Inferior parietal cortex (tissue), 1 donor: Measurements from ENCODE around the gene CPOX.
"Not testable (repeated sequence)": the region's sequence is repeated elsewhere in the genome, so short reads cannot be mapped to it uniquely, and the experiment has no call there.

Experiments used
- DNase-seq: peaks from one replicate; pipeline ENCODE4 v3.0.0-alpha.2; 2016; ENCODE audit errors: extremely low spot score

The CPOX gene

DNA sequence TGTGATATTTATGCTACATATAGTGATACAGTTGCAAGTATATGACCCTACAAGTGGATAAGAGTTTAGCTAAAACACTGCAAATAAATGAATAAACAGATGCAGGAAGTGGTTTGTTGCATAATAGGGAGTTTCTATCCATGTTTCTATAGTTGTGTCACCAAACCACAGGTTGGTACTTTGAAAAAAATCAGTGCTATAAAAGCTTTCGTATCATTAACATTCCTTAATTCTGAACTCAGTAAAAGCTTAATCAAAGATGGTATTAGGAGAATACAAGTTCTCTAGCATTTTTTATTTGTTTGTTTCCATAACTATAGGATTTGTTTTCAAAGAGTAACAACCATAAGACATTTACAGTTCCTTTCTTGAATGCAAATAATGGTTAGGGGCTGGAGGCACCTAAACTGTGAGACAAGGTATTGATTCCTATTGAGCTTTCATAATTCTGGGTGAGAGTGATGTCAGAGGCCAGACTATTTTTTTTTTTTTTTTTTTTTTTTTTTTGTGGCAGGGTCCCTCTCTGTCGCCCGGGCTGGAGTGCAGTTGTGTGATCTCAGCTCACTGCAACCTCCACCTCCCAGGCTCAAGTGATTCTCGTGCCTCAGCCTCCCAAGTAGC lies 29.6 kb downstream of the CPOX start:
- DNase-seq = no peak

- DNase-seq = no peak
Observed at GRCh38 chr3:98561727-98562521, 31.5 kb downstream of the CPOX start.

GRCh38 chr3:98560911-98561310 lies 32.5 kb downstream of the CPOX start:
- no peak for DNase-seq

DNA sequence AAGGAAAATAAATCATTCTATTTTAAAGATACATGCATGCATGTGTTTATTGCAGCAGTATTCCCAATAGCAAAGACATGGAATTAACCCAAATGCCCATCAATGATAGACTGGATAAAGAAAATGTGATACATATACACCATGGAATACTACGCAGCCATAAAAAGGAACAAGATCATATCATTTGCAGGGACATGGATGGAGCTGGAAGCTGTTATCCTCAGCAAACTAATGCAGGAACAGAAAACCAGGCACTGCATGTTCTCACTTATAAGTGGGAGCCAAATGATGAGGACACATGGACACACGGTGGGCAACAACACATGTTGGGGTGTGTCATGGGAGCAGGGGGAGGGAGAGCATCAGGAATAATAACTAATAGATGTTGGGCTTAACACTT lies 33.6 kb downstream of the CPOX start:
- DNase-seq = not testable (repeated sequence)

DNA sequence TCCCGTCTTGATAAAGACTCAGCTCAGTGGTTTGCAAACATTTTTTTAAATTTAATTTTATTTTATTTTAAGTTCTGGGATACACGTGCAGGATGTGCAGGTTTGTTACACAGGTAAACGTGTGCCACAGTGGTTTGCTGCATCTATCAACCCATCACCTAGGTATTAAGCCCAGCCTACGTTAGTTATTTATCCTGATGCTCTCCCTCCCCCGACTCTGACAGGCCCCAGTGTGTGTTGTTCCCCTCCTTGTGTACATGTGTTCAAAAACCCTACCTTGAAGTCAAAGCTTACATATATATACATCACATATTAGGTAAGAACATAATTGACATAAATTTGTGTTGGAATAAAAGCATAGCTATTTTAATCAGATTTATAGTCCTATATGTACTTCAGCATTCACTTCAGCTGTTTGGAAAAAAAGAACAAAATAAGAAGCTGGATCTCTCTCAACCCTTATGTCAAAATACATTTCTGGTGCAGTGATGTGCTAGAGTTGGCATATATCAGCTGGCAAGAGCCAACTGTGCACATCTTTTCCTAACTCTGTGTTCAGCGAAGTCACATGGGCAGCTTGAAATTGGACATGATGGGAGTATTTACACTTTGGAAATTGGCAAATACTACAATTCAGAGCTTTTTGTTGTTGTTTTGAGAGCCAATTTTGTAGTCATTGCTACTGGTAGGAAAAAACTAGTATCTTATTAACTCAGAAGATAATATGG lies 35.1 kb downstream of the CPOX start:
- DNase-seq = no peak

DNA sequence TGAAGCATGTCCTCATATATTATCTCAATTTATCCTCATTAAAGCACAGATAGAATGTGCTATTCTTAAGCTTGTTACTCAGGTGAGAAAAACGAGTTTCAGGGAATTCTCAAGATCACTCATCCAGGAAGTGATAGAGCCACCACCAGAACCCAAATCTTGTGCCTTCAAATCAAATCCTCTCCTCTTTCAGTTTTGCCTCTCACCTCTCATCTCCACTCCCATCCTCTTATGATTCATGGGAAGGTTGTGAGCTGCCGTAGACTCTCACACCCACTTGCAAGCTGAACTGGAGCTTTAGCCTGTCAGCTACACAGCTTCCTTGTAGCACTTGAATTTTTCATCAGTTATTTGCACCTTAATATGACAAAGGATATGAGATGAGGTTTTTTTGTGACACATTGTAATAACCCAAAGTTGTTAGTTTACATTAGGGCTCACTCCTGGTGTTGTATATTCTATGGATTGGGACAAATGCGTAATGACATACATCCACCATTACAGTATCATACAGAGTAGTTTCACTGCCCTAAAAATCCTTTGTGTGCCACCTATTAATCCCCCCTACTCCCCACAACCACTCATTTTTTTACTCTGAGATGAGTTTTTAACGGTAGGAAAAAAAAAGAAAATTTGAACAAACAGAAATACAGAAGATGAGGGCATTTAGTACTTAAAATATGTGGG lies 35.9 kb downstream of the CPOX start:
- DNase-seq = no peak

GRCh38 chr3:98556164-98557130 lies 37.0 kb downstream of the CPOX start:
- DNase-seq = no peak

DNA sequence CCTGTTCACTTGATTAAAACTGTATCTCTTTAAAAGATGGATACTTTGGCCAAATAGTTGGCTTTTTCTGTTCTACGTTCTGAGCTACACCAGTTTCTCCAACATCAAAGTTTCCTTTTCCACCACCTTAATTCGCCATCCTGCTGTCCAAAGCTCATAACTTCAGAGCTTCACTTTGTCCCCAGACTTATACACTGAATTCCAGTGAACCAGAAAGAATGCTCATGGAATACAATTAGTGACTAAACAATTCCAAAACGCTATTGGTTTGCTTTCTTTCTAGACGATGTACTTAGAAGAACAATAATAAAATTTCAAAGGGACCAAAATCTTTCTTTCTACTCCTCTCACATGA lies 38.4 kb downstream of the CPOX start:
- DNase-seq = no peak

DNA sequence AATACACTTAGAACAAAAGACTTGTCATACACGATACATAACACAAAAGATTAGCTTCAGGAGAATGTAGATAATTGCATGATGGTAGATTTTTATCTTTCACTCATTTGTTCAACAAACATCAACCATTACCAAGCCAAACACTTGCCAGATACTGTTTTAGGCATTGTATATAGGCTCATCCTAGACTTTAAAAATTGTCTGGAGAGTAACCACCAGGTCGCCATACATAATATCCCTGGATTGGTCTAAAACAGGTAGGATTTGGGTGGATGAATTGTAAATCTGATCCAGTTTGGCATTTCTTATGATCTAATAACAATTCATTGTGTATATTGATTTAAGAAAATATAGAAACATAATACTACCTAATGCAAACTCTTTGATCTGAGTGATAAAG lies 38.8 kb downstream of the CPOX start:
- no peak for DNase-seq

- DNase-seq = no peak
Observed at GRCh38 chr3:98553753-98554152, 39.7 kb downstream of the CPOX start.

DNA sequence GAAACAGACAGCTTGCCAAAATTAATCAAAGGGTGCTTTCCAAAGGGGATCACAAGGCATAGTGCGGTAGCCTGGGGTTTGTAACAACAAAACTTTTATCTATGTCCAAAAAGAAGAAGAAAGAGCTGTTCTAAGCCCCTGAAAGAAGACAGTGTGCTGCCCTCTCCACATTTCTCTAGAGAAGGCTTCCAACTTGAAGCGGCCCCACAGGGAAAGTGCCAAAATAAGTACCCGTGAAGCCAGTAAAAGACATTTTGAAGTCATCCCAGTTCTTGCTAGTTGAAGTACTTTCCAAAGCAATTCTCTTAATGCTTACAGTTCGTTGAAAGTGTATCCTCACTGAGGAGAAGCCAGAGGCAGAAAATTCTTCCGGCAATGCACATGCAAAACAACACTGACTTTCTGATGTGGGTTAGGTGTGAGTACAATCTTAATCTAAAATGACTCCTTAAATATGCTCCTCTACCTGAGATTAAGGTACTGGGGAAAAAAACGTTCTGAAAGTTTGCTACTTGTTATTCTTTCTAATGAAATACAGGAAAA lies 40.3 kb downstream of the CPOX start:
- no peak for DNase-seq

- DNase-seq = no peak
Observed at GRCh38 chr3:98552232-98553020, 41.0 kb downstream of the CPOX start.

- DNase-seq = no peak
Observed at GRCh38 chr3:98551754-98552153, 41.7 kb downstream of the CPOX start.

- DNase-seq = no peak
Observed at GRCh38 chr3:98551236-98551635, 42.2 kb downstream of the CPOX start.

DNA sequence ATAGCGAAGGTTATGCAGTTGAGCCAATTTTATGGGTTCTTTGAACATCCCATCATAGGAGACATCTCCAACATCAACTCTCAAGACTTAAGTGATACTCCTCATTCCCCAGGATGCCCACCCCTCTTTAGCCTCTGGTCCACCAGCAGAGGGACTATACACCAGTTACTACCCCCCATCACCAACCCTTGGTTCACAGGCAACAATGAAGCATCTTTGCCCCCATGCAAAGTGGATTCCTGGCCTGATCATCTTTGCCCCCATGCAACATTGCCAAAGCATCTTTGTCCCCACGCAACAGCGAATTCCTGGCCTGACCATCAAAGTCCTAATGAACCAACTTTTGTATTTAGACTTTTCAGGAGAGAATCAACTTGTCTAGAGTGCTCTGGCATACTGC lies 42.6 kb downstream of the CPOX start:
- no peak for DNase-seq

- DNase-seq = no peak
Observed at GRCh38 chr3:98548544-98548943, 44.9 kb downstream of the CPOX start.

DNA sequence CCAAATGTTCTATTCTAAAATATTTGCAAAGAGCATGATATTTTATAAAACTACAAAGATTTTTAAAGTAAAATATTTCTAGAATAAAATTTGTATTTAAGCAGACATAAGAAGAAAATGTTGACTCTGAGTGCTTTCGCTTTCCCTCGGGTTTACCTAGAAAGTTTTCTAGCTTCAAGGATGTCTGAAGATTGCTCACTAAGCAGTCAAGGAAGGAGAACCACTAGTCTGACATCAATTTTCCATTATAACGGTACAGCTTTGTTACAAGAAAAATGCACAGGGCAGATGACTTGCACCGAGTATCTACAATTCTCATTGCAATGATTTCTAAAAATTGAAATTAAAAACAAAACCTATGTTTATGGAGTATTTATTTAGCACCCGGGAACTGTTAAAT lies 47.5 kb downstream of the CPOX start:
- no peak for DNase-seq

GRCh38 chr3:98542623-98543022 lies 50.8 kb downstream of the CPOX start:
- no peak for DNase-seq

- DNase-seq = no peak
Observed at GRCh38 chr3:98541695-98542094, 51.7 kb downstream of the CPOX start.

- no peak for DNase-seq
Observed at GRCh38 chr3:98540346-98540745, 53.1 kb downstream of the CPOX start.
